ENCODE results near the gene GPR21. TPM values are rescaled to one million over a fixed set of nuclear protein-coding genes. Genes with fewer than 3 reads are reported as not detected.

GPR21 gene
- polyA plus RNA-seq, 1 of the 3 experiments (the other 2 are of a cell fraction): not detected

DNA sequence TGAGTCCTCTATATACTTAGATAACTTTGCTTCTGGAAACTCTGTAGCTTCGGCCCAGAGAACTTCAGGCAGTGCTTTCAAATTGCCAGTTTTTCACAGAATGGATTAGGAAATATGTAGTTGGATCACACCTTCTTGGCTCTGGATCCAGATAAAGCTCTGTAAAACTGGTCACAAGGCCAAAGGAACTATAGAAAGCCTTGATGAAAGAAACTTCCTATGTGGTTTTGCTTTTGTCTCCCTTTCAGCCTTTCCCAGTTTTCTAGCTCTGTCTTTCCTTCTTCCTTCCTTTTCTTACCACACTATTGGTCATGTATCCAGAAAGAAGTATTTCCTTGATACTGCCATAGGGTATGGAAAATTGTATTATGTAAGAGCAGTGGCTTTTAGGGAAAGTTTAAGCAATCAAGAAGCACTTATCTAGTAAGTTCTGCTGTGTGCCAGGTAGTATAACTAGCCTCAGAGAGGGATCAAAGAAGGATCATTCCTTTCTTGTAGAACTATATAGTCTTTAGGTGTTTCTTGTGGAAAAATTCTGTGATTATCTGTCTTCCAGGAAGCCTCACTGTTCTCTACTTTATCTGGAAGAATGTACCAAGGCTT is 6.3 kb downstream of the GPR21 start:
- DNase-seq: no peak
- TF ChIP-seq, protein P1, sequence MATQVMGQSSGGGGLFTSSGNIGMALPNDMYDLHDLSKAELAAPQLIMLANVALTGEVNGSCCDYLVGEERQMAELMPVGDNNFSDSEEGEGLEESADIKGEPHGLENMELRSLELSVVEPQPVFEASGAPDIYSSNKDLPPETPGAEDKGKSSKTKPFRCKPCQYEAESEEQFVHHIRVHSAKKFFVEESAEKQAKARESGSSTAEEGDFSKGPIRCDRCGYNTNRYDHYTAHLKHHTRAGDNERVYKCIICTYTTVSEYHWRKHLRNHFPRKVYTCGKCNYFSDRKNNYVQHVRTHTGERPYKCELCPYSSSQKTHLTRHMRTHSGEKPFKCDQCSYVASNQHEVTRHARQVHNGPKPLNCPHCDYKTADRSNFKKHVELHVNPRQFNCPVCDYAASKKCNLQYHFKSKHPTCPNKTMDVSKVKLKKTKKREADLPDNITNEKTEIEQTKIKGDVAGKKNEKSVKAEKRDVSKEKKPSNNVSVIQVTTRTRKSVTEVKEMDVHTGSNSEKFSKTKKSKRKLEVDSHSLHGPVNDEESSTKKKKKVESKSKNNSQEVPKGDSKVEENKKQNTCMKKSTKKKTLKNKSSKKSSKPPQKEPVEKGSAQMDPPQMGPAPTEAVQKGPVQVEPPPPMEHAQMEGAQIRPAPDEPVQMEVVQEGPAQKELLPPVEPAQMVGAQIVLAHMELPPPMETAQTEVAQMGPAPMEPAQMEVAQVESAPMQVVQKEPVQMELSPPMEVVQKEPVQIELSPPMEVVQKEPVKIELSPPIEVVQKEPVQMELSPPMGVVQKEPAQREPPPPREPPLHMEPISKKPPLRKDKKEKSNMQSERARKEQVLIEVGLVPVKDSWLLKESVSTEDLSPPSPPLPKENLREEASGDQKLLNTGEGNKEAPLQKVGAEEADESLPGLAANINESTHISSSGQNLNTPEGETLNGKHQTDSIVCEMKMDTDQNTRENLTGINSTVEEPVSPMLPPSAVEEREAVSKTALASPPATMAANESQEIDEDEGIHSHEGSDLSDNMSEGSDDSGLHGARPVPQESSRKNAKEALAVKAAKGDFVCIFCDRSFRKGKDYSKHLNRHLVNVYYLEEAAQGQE (IDR thresholded peaks at IDR 0.05; ENCODE audit: low read depth, low read length): no peak
- TF ChIP-seq, protein P2, sequence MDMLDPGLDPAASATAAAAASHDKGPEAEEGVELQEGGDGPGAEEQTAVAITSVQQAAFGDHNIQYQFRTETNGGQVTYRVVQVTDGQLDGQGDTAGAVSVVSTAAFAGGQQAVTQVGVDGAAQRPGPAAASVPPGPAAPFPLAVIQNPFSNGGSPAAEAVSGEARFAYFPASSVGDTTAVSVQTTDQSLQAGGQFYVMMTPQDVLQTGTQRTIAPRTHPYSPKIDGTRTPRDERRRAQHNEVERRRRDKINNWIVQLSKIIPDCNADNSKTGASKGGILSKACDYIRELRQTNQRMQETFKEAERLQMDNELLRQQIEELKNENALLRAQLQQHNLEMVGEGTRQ (IDR thresholded peaks at IDR 0.05; ENCODE audit: borderline replicate concordance, low read depth, low read length): no peak
- no peak for TF ChIP-seq FOSL2 (IDR thresholded peaks at IDR 0.05; ENCODE audit: borderline replicate concordance, low read depth)
- TF ChIP-seq, protein P3, sequence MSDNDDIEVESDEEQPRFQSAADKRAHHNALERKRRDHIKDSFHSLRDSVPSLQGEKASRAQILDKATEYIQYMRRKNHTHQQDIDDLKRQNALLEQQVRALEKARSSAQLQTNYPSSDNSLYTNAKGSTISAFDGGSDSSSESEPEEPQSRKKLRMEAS (IDR thresholded peaks at IDR 0.05; ENCODE audit: low read depth): no peak
- TF ChIP-seq, protein P4, sequence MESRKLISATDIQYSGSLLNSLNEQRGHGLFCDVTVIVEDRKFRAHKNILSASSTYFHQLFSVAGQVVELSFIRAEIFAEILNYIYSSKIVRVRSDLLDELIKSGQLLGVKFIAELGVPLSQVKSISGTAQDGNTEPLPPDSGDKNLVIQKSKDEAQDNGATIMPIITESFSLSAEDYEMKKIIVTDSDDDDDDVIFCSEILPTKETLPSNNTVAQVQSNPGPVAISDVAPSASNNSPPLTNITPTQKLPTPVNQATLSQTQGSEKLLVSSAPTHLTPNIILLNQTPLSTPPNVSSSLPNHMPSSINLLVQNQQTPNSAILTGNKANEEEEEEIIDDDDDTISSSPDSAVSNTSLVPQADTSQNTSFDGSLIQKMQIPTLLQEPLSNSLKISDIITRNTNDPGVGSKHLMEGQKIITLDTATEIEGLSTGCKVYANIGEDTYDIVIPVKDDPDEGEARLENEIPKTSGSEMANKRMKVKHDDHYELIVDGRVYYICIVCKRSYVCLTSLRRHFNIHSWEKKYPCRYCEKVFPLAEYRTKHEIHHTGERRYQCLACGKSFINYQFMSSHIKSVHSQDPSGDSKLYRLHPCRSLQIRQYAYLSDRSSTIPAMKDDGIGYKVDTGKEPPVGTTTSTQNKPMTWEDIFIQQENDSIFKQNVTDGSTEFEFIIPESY (IDR thresholded peaks at IDR 0.05; ENCODE audit: borderline replicate concordance, low read depth): no peak
- TF ChIP-seq ELF1 (IDR thresholded peaks at IDR 0.05): no peak
- POLR2A ChIA-PET: no interaction called here
- peaks cover 29 to 41% of the 10 kb centered on the region in 2 experiments for H3K36me3 ChIP-seq (replicated peaks in 1 of 2; ENCODE audit: control insufficient read depth in 1 of 2, insufficient read depth in 2 of 2, low read length in 1 of 2)
- no peak overlapping the region for H3K27ac ChIP-seq (ENCODE audit: low read depth in 2 of 2, low read length in 1 of 2)
- H3K79me2 ChIP-seq (ENCODE audit: insufficient read depth): no peaks in the 10 kb centered on the region
- H4K20me1 ChIP-seq (ENCODE audit: insufficient read depth): no peaks in the 10 kb centered on the region
- H3K9ac ChIP-seq: no peak overlapping the region
- no peak overlapping the region for H3K4me2 ChIP-seq
- CTCF ChIA-PET: interaction anchor here (1.3 kb wide), 1 partner anchor 18 kb away, joined by 5 read pairs; no protein-coding TSS in a partner anchor
- H2AFZ ChIP-seq (ENCODE audit: low read depth): no peak overlapping the region
- 100% methylated on average over 1 of the region's 1 CpG for WGBS (ENCODE audit: low lambda C conversion rate)
- no peaks in the 10 kb centered on the region for H3K9me2 ChIP-seq
- H3K27me3 ChIP-seq (ENCODE audit: insufficient read depth): no peaks in the 10 kb centered on the region
- H3F3A ChIP-seq (replicated peaks; ENCODE audit: insufficient read depth): peaks cover 5% of the 10 kb centered on the region
- peaks cover 0 to 8% of the 10 kb centered on the region in 2 experiments; a peak in 2 of 4 replicates for H3K4me1 ChIP-seq (ENCODE audit: control insufficient read depth in 1 of 2, insufficient read depth in 2 of 2, low read depth in 1 of 2, low read length in 1 of 2)
- no peaks in the 10 kb centered on the region; the same call in 1 of the 2 replicates for H3K9me3 ChIP-seq
- H3K4me3 ChIP-seq (ENCODE audit: low read depth in 2 of 2, low read length in 1 of 2): no peak overlapping the region

DNA sequence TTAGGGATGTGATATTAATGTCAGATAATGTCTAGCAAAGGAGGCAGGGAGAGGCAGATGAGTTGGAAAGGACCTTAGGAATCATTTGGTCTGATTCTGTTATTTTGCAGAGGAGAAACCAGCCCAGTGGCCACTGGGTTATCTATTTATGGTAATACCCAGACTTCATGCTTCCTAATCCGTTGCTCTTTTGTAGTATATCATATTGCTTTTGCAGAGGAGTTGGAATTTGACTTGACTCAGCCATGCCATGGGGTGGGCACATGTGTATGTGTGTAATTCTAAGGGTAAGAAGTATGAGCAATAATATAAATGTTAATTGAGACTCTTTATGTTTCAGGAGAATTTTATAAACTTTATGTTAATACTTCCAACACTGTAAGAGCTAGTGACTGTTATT is 7.3 kb downstream of the GPR21 start:
- ChIA-PET CTCF (interaction anchor here (0.9 to 1.1 kb wide), 2 partner anchors 11 to 309 kb away, joined by 3 read pairs; no protein-coding TSS in a partner anchor), POLR2A (no interaction called here)
- 92% methylated on average over 1 of the region's 1 CpG for WGBS (ENCODE audit: low lambda C conversion rate)
- no peaks in the 10 kb centered on the region for H3K79me2 ChIP-seq (ENCODE audit: insufficient read depth)
- peaks cover 5% of the 10 kb centered on the region for H3F3A ChIP-seq (replicated peaks; ENCODE audit: insufficient read depth)
- H3K9me2 ChIP-seq: no peaks in the 10 kb centered on the region
- no peak overlapping the region for H3K27ac ChIP-seq (ENCODE audit: low read depth in 2 of 2, low read length in 1 of 2)
- peaks cover 0 to 8% of the 10 kb centered on the region in 2 experiments; a peak in 2 of 4 replicates for H3K4me1 ChIP-seq (ENCODE audit: control insufficient read depth in 1 of 2, insufficient read depth in 2 of 2, low read depth in 1 of 2, low read length in 1 of 2)
- H3K4me3 ChIP-seq (ENCODE audit: low read depth in 2 of 2, low read length in 1 of 2): no peak overlapping the region
- H3K9ac ChIP-seq: no peak overlapping the region
- H3K27me3 ChIP-seq (ENCODE audit: insufficient read depth): no peaks in the 10 kb centered on the region
- H4K20me1 ChIP-seq (ENCODE audit: insufficient read depth): no peaks in the 10 kb centered on the region
- DNase-seq: no peak
- no peaks in the 10 kb centered on the region; the same call in 1 of the 2 replicates for H3K9me3 ChIP-seq
- H3K36me3 ChIP-seq (replicated peaks in 1 of 2; ENCODE audit: control insufficient read depth in 1 of 2, insufficient read depth in 2 of 2, low read length in 1 of 2): peaks cover 24 to 39% of the 10 kb centered on the region in 2 experiments
- H3K4me2 ChIP-seq: no peak overlapping the region
- H2AFZ ChIP-seq (ENCODE audit: low read depth): no peak overlapping the region
- TF ChIP-seq SMC3 (IDR thresholded peaks at IDR 0.05; ENCODE audit: low read depth, low read length) (no peak), POLR2AphosphoS5 (IDR thresholded peaks at IDR 0.05; ENCODE audit: low read depth, low read length) (no peak), TCF12 (IDR thresholded peaks at IDR 0.05) (no peak), TEAD4 (IDR thresholded peaks at IDR 0.05; ENCODE audit: borderline replicate concordance, insufficient read depth) (no peak), ELF1 (IDR thresholded peaks at IDR 0.05) (no peak), JUND (IDR thresholded peaks at IDR 0.05) (no peak), CHD2 (IDR thresholded peaks at IDR 0.05; ENCODE audit: low read length, partially characterized antibody) (no peak), FOXJ3 (CRISPR knock-in tag; IDR thresholded peaks at IDR 0.05) (no peak), TAF1 (IDR thresholded peaks at IDR 0.05; ENCODE audit: borderline replicate concordance, low read depth, low read length) (no peak)
- TF ChIP-seq, protein P1 (IDR thresholded peaks at IDR 0.05; ENCODE audit: low read depth, low read length): no peak
- TF ChIP-seq, protein P5, sequence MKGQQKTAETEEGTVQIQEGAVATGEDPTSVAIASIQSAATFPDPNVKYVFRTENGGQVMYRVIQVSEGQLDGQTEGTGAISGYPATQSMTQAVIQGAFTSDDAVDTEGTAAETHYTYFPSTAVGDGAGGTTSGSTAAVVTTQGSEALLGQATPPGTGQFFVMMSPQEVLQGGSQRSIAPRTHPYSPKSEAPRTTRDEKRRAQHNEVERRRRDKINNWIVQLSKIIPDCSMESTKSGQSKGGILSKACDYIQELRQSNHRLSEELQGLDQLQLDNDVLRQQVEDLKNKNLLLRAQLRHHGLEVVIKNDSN (IDR thresholded peaks at IDR 0.05; ENCODE audit: borderline replicate concordance, low read depth): no peak
